HEK293 (cell line): ENCODE data around the gene RPL3.

Experiments
- HOXD13 ChIP-seq: sonication (generic); formaldehyde crosslinking; IDR thresholded peaks from 2 replicates; pipeline ENCODE4 v1.8.0; 2022; ENCODE audit warnings: missing genetic modification reagents, borderline replicate concordance
- TCF7L2 ChIP-seq: IDR thresholded peaks from 2 replicates; pipeline ENCODE4 v1.6.1; 2011; ENCODE audit warnings: low read depth, mild to moderate bottlenecking, inconsistent platforms, low read length, moderate library complexity, borderline replicate concordance
- ZBTB17 ChIP-seq: fragments of 450-650 bp; formaldehyde crosslinking; IDR thresholded peaks from 2 replicates; pipeline ENCODE4 v1.5.1; 2016; ENCODE audit warnings: missing biosample characterization, missing genetic modification characterization
- ZFHX2 ChIP-seq: fragments of 450-650 bp; formaldehyde crosslinking; conservative IDR thresholded peaks from 2 replicates; pipeline ENCODE4 v1.5.1; 2016; ENCODE audit warnings: missing biosample characterization, missing genetic modification characterization
- ZIC2 ChIP-seq: fragments of 450-650 bp; formaldehyde crosslinking; IDR thresholded peaks from 2 replicates; pipeline ENCODE4 v1.5.1; 2016; ENCODE audit warnings: missing biosample characterization, missing genetic modification characterization
- ZNF155 ChIP-seq: fragments of 450-650 bp; formaldehyde crosslinking; IDR thresholded peaks from 2 replicates; pipeline ENCODE4 v1.5.1; 2016; ENCODE audit warnings: missing biosample characterization, missing genetic modification characterization
- ZNF16 ChIP-seq: fragments of 450-650 bp; formaldehyde crosslinking; IDR thresholded peaks from 2 replicates; pipeline ENCODE4 v1.5.1; 2016; ENCODE audit warnings: low read depth, missing biosample characterization, missing genetic modification characterization
- ZNF2 ChIP-seq: fragments of 450-650 bp; formaldehyde crosslinking; IDR thresholded peaks from 2 replicates; pipeline ENCODE4 v1.5.1; 2016; ENCODE audit warnings: missing biosample characterization, missing genetic modification characterization
- ZNF302 ChIP-seq: fragments of 450-650 bp; formaldehyde crosslinking; IDR thresholded peaks from 2 replicates; pipeline ENCODE4 v1.5.1; 2016; ENCODE audit warnings: missing biosample characterization, missing genetic modification characterization, low read depth
- ZNF311 ChIP-seq: fragments of 450-650 bp; formaldehyde crosslinking; IDR thresholded peaks from 2 replicates; pipeline ENCODE4 v1.5.1; 2017; ENCODE audit warnings: missing biosample characterization, missing genetic modification characterization, borderline replicate concordance
- ZNF350 ChIP-seq: fragments of 450-650 bp; formaldehyde crosslinking; IDR thresholded peaks from 2 replicates; pipeline ENCODE4 v1.5.0; 2017; ENCODE audit warnings: missing biosample characterization, mild to moderate bottlenecking, missing genetic modification characterization
- ZNF366 ChIP-seq: fragments of 450-650 bp; formaldehyde crosslinking; conservative IDR thresholded peaks from 2 replicates; pipeline ENCODE4 v1.5.1; 2016; ENCODE audit warnings: missing biosample characterization, missing genetic modification characterization
- ZNF391 ChIP-seq: fragments of 450-650 bp; formaldehyde crosslinking; IDR thresholded peaks from 2 replicates; pipeline ENCODE4 v1.5.1; 2016; ENCODE audit warnings: low read depth, missing biosample characterization, missing genetic modification characterization, borderline replicate concordance
- ZNF404 ChIP-seq: fragments of 450-650 bp; formaldehyde crosslinking; IDR thresholded peaks from 2 replicates; pipeline ENCODE4 v1.5.1; 2017; ENCODE audit warnings: missing biosample characterization, missing genetic modification characterization
- ZNF473 ChIP-seq: fragments of 450-650 bp; formaldehyde crosslinking; IDR thresholded peaks from 2 replicates; pipeline ENCODE4 v1.5.1; 2017; ENCODE audit warnings: missing biosample characterization, missing genetic modification characterization
- ZNF501 ChIP-seq: fragments of 450-650 bp; formaldehyde crosslinking; IDR thresholded peaks from 2 replicates; pipeline ENCODE4 v1.5.1; 2016; ENCODE audit warnings: missing biosample characterization, missing genetic modification characterization
- ZNF510 ChIP-seq: fragments of 450-650 bp; formaldehyde crosslinking; IDR thresholded peaks from 2 replicates; pipeline ENCODE4 v1.5.1; 2018; ENCODE audit warnings: mild to moderate bottlenecking, missing genetic modification characterization, missing biosample characterization; ENCODE audit not compliant: insufficient replicate concordance
- ZNF548 ChIP-seq: fragments of 450-650 bp; formaldehyde crosslinking; IDR thresholded peaks from 2 replicates; pipeline ENCODE4 v1.5.1; 2016; ENCODE audit warnings: missing biosample characterization, missing genetic modification characterization
- ZNF549 ChIP-seq: fragments of 450-650 bp; IDR thresholded peaks from 2 replicates; pipeline ENCODE4 v1.5.1; 2018; ENCODE audit warnings: missing biosample characterization, missing genetic modification characterization, mild to moderate bottlenecking, inconsistent platforms, moderate library complexity
- ZNF558 ChIP-seq: fragments of 450-650 bp; formaldehyde crosslinking; IDR thresholded peaks from 2 replicates; pipeline ENCODE4 v1.5.1; 2016; ENCODE audit warnings: missing biosample characterization, missing genetic modification characterization
- ZNF837 ChIP-seq: fragments of 450-650 bp; formaldehyde crosslinking; IDR thresholded peaks from 2 replicates; pipeline ENCODE4 v1.5.1; 2016; ENCODE audit warnings: missing biosample characterization, missing genetic modification characterization
- TF ChIP-seq, protein P1 (sequence below): fragments of 450-650 bp; formaldehyde crosslinking; IDR thresholded peaks from 2 replicates; pipeline ENCODE4 v1.5.1; 2016; ENCODE audit warnings: missing biosample characterization, missing genetic modification characterization, borderline replicate concordance
- TF ChIP-seq, protein P2 (sequence below): fragments of 450-650 bp; formaldehyde crosslinking; IDR thresholded peaks from 2 replicates; pipeline ENCODE4 v1.5.1; 2016; ENCODE audit warnings: missing biosample characterization, missing genetic modification characterization, low read depth
- TF ChIP-seq, protein P3 (sequence below): fragments of 450-650 bp; formaldehyde crosslinking; IDR thresholded peaks from 2 replicates; pipeline ENCODE4 v1.5.1; 2017; ENCODE audit warnings: missing biosample characterization, missing genetic modification characterization
- TF ChIP-seq, protein P4 (sequence below): fragments of 450-650 bp; formaldehyde crosslinking; IDR thresholded peaks from 2 replicates; pipeline ENCODE4 v1.5.1; 2016; ENCODE audit warnings: missing biosample characterization, missing genetic modification characterization
- TF ChIP-seq, protein P5 (sequence below): fragments of 450-650 bp; formaldehyde crosslinking; IDR thresholded peaks from 2 replicates; pipeline ENCODE4; 2016; ENCODE audit warnings: missing biosample characterization, missing genetic modification characterization
- TF ChIP-seq, protein P6 (sequence below): fragments of 450-650 bp; formaldehyde crosslinking; IDR thresholded peaks from 2 replicates; pipeline ENCODE4 v1.5.1; 2017; ENCODE audit warnings: missing biosample characterization, missing genetic modification characterization

Gene RPL3

DNA sequence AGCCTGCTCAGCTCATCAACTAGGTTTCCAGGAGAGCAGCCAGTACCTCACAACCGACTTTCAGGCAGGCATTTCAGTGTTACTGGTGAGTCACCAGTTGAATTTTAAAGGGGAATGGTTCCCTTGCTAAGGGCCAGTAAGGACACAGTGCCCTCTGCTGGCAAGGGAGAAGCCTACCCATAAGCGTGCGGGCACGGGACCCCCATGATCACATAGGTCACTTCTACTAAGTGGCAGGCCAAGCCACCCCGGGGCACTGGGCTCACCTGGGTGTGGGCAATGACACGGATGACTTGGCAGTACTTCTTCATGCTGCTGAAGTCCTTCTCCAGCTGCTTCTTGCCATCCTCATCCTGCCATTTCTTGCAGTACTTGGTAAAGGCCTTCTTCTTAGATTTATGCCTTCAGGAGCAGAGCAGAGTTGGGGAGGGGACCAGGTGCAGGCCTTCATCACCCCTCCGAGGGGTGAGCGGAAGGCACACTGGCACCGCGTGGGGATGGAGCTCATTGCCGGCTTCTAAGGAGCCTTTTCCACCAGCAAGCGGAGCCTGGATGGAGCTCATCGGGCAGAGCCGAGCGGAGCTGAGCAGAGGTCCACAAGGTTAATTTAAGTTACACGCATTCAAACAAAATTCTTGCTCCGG is 2.9 kb downstream of the RPL3 start (continued):
- TF ChIP-seq, protein P1, sequence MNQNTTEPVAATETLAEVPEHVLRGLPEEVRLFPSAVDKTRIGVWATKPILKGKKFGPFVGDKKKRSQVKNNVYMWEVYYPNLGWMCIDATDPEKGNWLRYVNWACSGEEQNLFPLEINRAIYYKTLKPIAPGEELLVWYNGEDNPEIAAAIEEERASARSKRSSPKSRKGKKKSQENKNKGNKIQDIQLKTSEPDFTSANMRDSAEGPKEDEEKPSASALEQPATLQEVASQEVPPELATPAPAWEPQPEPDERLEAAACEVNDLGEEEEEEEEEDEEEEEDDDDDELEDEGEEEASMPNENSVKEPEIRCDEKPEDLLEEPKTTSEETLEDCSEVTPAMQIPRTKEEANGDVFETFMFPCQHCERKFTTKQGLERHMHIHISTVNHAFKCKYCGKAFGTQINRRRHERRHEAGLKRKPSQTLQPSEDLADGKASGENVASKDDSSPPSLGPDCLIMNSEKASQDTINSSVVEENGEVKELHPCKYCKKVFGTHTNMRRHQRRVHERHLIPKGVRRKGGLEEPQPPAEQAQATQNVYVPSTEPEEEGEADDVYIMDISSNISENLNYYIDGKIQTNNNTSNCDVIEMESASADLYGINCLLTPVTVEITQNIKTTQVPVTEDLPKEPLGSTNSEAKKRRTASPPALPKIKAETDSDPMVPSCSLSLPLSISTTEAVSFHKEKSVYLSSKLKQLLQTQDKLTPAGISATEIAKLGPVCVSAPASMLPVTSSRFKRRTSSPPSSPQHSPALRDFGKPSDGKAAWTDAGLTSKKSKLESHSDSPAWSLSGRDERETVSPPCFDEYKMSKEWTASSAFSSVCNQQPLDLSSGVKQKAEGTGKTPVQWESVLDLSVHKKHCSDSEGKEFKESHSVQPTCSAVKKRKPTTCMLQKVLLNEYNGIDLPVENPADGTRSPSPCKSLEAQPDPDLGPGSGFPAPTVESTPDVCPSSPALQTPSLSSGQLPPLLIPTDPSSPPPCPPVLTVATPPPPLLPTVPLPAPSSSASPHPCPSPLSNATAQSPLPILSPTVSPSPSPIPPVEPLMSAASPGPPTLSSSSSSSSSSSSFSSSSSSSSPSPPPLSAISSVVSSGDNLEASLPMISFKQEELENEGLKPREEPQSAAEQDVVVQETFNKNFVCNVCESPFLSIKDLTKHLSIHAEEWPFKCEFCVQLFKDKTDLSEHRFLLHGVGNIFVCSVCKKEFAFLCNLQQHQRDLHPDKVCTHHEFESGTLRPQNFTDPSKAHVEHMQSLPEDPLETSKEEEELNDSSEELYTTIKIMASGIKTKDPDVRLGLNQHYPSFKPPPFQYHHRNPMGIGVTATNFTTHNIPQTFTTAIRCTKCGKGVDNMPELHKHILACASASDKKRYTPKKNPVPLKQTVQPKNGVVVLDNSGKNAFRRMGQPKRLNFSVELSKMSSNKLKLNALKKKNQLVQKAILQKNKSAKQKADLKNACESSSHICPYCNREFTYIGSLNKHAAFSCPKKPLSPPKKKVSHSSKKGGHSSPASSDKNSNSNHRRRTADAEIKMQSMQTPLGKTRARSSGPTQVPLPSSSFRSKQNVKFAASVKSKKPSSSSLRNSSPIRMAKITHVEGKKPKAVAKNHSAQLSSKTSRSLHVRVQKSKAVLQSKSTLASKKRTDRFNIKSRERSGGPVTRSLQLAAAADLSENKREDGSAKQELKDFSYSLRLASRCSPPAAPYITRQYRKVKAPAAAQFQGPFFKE = no peak
- TF ChIP-seq, protein P2, sequence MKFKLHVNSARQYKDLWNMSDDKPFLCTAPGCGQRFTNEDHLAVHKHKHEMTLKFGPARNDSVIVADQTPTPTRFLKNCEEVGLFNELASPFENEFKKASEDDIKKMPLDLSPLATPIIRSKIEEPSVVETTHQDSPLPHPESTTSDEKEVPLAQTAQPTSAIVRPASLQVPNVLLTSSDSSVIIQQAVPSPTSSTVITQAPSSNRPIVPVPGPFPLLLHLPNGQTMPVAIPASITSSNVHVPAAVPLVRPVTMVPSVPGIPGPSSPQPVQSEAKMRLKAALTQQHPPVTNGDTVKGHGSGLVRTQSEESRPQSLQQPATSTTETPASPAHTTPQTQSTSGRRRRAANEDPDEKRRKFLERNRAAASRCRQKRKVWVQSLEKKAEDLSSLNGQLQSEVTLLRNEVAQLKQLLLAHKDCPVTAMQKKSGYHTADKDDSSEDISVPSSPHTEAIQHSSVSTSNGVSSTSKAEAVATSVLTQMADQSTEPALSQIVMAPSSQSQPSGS (tag by site-specific recombination) = no peak
- TF ChIP-seq TCF7L2 = no peak
- TF ChIP-seq, protein P3, sequence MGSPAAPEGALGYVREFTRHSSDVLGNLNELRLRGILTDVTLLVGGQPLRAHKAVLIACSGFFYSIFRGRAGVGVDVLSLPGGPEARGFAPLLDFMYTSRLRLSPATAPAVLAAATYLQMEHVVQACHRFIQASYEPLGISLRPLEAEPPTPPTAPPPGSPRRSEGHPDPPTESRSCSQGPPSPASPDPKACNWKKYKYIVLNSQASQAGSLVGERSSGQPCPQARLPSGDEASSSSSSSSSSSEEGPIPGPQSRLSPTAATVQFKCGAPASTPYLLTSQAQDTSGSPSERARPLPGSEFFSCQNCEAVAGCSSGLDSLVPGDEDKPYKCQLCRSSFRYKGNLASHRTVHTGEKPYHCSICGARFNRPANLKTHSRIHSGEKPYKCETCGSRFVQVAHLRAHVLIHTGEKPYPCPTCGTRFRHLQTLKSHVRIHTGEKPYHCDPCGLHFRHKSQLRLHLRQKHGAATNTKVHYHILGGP = no peak
- no peak for TF ChIP-seq ZNF473 (tag by site-specific recombination)
- TF ChIP-seq ZNF391 (tag by site-specific recombination) = 0 out of 2 replicates have a peak, but pooled peaks have one; percentile 20
- TF ChIP-seq ZNF366 = peak; percentile 75
- no peak for TF ChIP-seq ZNF501 (tag by site-specific recombination)
- TF ChIP-seq ZNF2 (tag by site-specific recombination) = 0 out of 2 replicates have a peak, but pooled peaks have one; percentile 75
- TF ChIP-seq, protein P4, sequence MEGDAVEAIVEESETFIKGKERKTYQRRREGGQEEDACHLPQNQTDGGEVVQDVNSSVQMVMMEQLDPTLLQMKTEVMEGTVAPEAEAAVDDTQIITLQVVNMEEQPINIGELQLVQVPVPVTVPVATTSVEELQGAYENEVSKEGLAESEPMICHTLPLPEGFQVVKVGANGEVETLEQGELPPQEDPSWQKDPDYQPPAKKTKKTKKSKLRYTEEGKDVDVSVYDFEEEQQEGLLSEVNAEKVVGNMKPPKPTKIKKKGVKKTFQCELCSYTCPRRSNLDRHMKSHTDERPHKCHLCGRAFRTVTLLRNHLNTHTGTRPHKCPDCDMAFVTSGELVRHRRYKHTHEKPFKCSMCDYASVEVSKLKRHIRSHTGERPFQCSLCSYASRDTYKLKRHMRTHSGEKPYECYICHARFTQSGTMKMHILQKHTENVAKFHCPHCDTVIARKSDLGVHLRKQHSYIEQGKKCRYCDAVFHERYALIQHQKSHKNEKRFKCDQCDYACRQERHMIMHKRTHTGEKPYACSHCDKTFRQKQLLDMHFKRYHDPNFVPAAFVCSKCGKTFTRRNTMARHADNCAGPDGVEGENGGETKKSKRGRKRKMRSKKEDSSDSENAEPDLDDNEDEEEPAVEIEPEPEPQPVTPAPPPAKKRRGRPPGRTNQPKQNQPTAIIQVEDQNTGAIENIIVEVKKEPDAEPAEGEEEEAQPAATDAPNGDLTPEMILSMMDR = peak; percentile 93
- TF ChIP-seq ZNF548 = no peak
- TF ChIP-seq ZNF155 (tag by site-specific recombination) = no peak
- TF ChIP-seq ZBTB17 (tag by site-specific recombination) = peak; percentile 69
- TF ChIP-seq ZNF837 (tag by site-specific recombination) = no peak
- no peak for TF ChIP-seq ZFHX2 (tag by site-specific recombination)
- peak; percentile 25; the same call in 1 of the 2 replicates for TF ChIP-seq ZNF558 (tag by site-specific recombination)
- TF ChIP-seq ZNF549 = no peak
- TF ChIP-seq ZNF350 (tag by site-specific recombination) = no peak
- TF ChIP-seq HOXD13 (CRISPR knock-in tag) = no peak
- TF ChIP-seq ZNF311 (tag by site-specific recombination) = no peak
- TF ChIP-seq ZNF302 (tag by site-specific recombination) = no peak
- TF ChIP-seq, protein P5, sequence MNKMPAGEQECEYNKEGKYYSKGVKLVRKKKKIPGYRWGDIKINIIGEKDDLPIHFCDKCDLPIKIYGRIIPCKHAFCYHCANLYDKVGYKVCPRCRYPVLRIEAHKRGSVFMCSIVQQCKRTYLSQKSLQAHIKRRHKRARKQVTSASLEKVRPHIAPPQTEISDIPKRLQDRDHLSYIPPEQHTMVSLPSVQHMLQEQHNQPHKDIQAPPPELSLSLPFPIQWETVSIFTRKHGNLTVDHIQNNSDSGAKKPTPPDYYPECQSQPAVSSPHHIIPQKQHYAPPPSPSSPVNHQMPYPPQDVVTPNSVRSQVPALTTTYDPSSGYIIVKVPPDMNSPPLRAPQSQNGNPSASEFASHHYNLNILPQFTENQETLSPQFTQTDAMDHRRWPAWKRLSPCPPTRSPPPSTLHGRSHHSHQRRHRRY (tag by site-specific recombination) = no peak
- no peak for TF ChIP-seq ZNF510 (tag by site-specific recombination)
- peak; percentile 75 for TF ChIP-seq ZIC2
- no peak for TF ChIP-seq ZNF16 (tag by site-specific recombination)
- TF ChIP-seq ZNF404 (tag by site-specific recombination) = no peak
- TF ChIP-seq, protein P6, sequence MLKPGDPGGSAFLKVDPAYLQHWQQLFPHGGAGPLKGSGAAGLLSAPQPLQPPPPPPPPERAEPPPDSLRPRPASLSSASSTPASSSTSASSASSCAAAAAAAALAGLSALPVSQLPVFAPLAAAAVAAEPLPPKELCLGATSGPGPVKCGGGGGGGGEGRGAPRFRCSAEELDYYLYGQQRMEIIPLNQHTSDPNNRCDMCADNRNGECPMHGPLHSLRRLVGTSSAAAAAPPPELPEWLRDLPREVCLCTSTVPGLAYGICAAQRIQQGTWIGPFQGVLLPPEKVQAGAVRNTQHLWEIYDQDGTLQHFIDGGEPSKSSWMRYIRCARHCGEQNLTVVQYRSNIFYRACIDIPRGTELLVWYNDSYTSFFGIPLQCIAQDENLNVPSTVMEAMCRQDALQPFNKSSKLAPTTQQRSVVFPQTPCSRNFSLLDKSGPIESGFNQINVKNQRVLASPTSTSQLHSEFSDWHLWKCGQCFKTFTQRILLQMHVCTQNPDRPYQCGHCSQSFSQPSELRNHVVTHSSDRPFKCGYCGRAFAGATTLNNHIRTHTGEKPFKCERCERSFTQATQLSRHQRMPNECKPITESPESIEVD (tag by site-specific recombination) = no peak
